Small intestine (tissue), 7 donors: ENCODE data around the gene HAVCR2. TPM values are rescaled to one million over a fixed set of nuclear protein-coding genes. Genes with fewer than 3 reads are reported as not detected.
"Not testable (repeated sequence)": the region's sequence is repeated elsewhere in the genome, so short reads cannot be mapped to it uniquely, and the experiment has no call there.

Experiments used
- DNase-seq, 2 donors: peaks; one replicate each; pipeline versions ENCODE4 v3.0.0 to v3.0.0-alpha.2; 2013
- FAIRE-seq: peaks from 2 replicates; lab custom pipeline; 2012; peaks lifted over from hg19 to GRCh38; lab: Jason Lieb, UNC
- H3K27ac ChIP-seq, 3 donors: one replicate each; pipeline ENCODE4 v1.5.1; 2013; ENCODE audit warnings: low read length in 2 of 3, mild to moderate bottlenecking in 2 of 3, control low read depth in 1 of 3, inconsistent platforms in 1 of 3, low read depth in 1 of 3, moderate library complexity in 1 of 3
- H3K27me3 ChIP-seq, 3 donors: one replicate each; pipeline ENCODE4 v1.6.1; 2013; ENCODE audit warnings: low read length in 3 of 3, inconsistent platforms in 1 of 3; ENCODE audit not compliant: control insufficient read depth in 3 of 3, insufficient read depth in 3 of 3
- H3K36me3 ChIP-seq, 3 donors: one replicate each; pipeline ENCODE4 v1.6.1; 2013; ENCODE audit warnings: low read length in 3 of 3, inconsistent platforms in 1 of 3, low read depth in 1 of 3, mild to moderate bottlenecking in 1 of 3, moderate library complexity in 1 of 3; ENCODE audit not compliant: control insufficient read depth in 3 of 3, insufficient read depth in 2 of 3
- H3K4me1 ChIP-seq, 3 donors: one replicate each; pipeline ENCODE4 v1.6.1; 2013; ENCODE audit warnings: low read length in 2 of 3, inconsistent platforms in 1 of 3, low read depth in 1 of 3, mild to moderate bottlenecking in 1 of 3, moderate library complexity in 1 of 3; ENCODE audit not compliant: control insufficient read depth in 3 of 3, insufficient read depth in 2 of 3
- H3K4me3 ChIP-seq, 3 donors: one replicate each; pipeline ENCODE4 v1.5.1; 2013; ENCODE audit warnings: low read length in 3 of 3, control low read depth in 1 of 3, inconsistent platforms in 1 of 3, low read depth in 1 of 3, mild to moderate bottlenecking in 1 of 3, moderate library complexity in 1 of 3
- H3K9me3 ChIP-seq, 2 donors: one replicate each; pipeline ENCODE4 v1.6.1; 2013; ENCODE audit warnings: low read depth in 1 of 2, low read length in 1 of 2; ENCODE audit not compliant: control insufficient read depth in 2 of 2, insufficient read depth in 1 of 2
- WGBS, 3 donors: extraction: QIAGEN DNeasy Blood & Tissue Kit; methylation state at CpG; one replicate each; pipeline ENCODE4 v1.1.7; 2013; 5-methylcytosine and 5-hydroxymethylcytosine counted together
- polyA plus RNA-seq, 4 donors: library from polyadenylated mRNA; stranded (reverse) in 3 of 4; unstranded in 1 of 4; fragments of 200-250 nt in 3 of 4; fragments of 120-200 nt in 1 of 4; gene quantifications; one replicate each; pipeline versions ENCODE4 v1.2.1 to v1.2.3, GENCODE V29; 2013
- donor health status: healthy with polysubstance abuse.
- donor health status: control.
- donor health status: control.
- donor health status: Bipolar disorder and iron deficiency.
- donor health status: healthy.

HAVCR2 gene
- polyA plus RNA-seq, 4 donors: 0.45 to 3.0 (median 2.0) TPM

- H3K27ac ChIP-seq: no peak overlapping the region
- H3K36me3 ChIP-seq: no peaks in the 10 kb centered on the region
- H3K9me3 ChIP-seq: no peaks in the 10 kb centered on the region
- H3K27me3 ChIP-seq: no peaks in the 10 kb centered on the region
- no peak for DNase-seq
- no peak overlapping the region for H3K4me3 ChIP-seq
- FAIRE-seq: no peak
- 77 to 98% (median 90%) methylated on average over 3 of the region's 3 CpGs for WGBS, 3 donors
- peaks cover 0 to 18% (median 0%) of the 10 kb centered on the region in 3 donors for H3K4me1 ChIP-seq
Measured at GRCh38 chr5:157059891-157060290, 49.0 kb downstream of the HAVCR2 start.

GRCh38 chr5:157059093-157059539 lies 49.7 kb downstream of the HAVCR2 start, which contains the start of gene HAVCR1:
HAVCR1 (minus strand) TSS chr5:157059116; CDS start chr5:157057943, 1,173 bp downstream.
- 35 to 68% (median 65%) methylated on average over 9 of the region's 9 CpGs for WGBS, 3 donors
- DNase-seq: peak; percentile 1 to 76
- no peak for FAIRE-seq

DNA sequence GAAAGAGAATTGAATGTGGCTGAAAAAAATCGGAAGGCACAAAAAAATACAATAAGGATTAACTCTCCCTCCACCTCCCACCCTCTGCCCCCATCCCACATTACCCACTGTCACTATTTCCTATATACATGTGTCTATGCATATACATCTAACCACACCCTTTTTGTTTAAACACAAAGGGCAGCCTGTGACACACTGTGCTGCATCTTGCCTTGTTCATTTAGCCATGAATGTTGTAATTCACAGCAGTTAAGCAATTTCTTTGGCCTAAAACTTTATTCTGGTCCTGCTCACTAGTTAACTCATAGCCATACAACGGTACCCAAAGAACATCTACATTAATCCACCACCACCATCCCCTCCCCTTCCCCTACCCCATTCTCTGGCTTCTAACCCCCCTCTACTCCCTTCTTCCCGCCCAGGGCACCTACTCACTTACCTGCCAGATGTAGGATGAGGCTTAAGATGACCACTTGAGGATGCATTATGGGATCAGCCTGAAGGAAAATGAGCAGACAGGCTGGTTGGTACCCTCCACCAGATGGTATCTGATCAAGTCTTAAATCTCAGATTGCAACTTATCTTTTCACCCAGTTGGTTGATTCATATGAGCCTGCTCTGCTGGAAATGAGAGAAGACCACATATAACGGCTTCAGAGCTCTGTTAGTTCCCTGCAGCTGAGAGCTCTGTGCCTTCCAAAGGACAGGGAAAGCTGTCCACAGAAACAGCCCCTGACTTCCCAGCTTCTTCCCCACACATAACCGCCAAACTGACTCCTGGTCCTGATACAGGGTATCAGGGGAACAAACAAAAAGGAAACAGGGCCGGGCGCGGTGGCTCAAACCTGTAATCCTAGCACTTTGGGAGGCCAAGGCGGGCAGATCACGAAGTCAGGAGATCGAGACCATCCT lies 51.1 kb downstream of the HAVCR2 start:
- no peak for DNase-seq
- Histone ChIP-seq H3K4me1 (peaks cover 0 to 6% (median 0%) of the 10 kb centered on the region in 3 donors), H3K27ac (no peak overlapping the region), H3K27me3 (no peaks in the 10 kb centered on the region), H3K36me3 (no peaks in the 10 kb centered on the region), H3K4me3 (no peak overlapping the region), H3K9me3 (no peaks in the 10 kb centered on the region)
- FAIRE-seq: no peak
- WGBS, 3 donors: 88 to 89% (median 89%) methylated on average over 11 of the region's 11 CpGs

More at GRCh38 chr5:157059093-157059539, 49.7 kb downstream of the HAVCR2 start, which contains the start of gene HAVCR1:
- Histone ChIP-seq H3K27ac (peak within 1 kb of the TSS in 1 of 3 donors; percentile 24), H3K4me3 (no peak within 1 kb of the TSS), H3K4me1 (peaks cover 0 to 15% (median 0%) of the 10 kb centered on the region in 3 donors), H3K36me3 (no peaks in the 10 kb centered on the region), H3K9me3 (no peaks in the 10 kb centered on the region), H3K27me3 (no peaks in the 10 kb centered on the region)

DNA sequence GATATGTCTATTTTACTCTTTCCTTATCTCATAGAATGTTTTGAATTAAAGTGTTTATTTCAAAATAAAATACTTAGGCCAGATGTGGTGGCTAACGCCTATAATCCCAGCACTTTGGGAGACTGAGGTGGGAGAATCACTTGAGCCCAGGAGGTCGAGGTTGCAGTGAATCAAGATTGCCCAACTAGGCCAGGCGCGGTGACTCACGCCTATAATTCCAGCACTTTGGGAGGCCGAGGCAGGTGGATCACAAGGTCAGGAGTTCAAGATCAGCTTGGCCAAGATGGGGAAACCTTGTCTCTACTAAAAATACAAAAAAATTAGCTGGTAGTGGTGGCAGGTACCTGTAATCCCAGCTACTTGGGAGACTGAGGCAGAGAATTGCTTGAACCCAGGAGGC lies 52.0 kb downstream of the HAVCR2 start:
- not testable (repeated sequence) for H3K27me3 ChIP-seq, H3K9me3 ChIP-seq, DNase-seq, H3K4me1 ChIP-seq, FAIRE-seq, H3K4me3 ChIP-seq, H3K27ac ChIP-seq, H3K36me3 ChIP-seq
- 64 to 84% (median 72%) methylated on average over 6 of the region's 6 CpGs for WGBS, 3 donors

DNA sequence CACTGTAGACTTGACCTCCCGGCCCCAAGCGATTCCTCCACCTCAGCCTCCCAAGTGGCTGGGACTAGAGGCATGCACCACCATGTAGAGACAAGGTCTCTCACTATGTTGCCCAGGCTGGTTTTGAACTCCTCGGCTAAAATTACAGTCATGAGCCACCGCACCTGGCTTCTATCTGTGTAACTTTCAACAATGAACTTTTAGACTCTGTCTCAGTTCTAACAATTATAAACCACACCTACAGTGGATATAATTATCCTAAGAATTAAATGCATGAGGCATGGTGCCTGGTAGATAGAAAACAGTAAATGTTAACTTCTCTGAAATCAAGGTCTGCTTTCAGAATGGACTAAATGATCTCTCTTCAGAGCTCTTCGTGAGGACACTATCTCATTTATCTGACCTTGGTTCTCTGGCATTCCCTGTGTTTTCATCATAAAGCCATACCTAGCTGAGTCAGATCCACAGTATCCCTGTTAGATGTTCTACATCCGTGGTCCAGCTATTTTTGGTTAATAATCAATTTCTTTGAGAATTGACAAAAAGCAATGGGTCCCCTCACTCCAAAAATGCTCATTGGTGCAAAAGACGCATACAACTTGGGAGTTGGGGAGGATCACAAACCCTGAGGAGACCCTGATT lies 57.1 kb downstream of the HAVCR2 start:
- DNase-seq (peak in 1 of 2 donors; percentile 18), FAIRE-seq (no peak)
- Histone ChIP-seq H3K9me3 (no peaks in the 10 kb centered on the region), H3K36me3 (no peaks in the 10 kb centered on the region), H3K4me1 (peaks cover 0 to 4% (median 0%) of the 10 kb centered on the region in 3 donors), H3K4me3 (no peak overlapping the region), H3K27me3 (no peaks in the 10 kb centered on the region), H3K27ac (no peak overlapping the region)
- WGBS, 3 donors: 49 to 61% (median 58%) methylated on average over 7 of the region's 7 CpGs

DNA sequence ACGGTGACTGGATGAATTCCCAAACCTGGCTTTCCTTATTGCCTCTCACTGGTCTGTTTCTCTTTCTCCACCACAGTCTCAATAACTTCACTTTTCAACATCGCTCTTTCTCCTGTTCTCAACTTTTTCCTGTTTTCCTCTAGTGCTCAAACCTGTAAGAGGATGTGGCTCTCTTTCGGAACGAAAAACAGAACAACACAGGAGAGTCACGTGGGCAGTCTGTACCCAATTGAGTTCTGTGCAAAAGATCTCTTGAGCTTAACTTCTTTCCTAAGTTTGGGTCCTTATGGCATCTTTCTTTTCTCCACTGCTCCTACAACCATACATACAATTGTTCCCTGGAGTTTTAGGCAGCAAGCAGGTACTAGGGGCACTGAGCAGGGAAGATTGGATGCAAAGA lies 58.8 kb downstream of the HAVCR2 start:
- DNase-seq (peak in 1 of 2 donors; percentile 1), FAIRE-seq (no peak)
- Histone ChIP-seq H3K27ac (no peak overlapping the region), H3K36me3 (no peaks in the 10 kb centered on the region), H3K9me3 (peaks cover 0 to 2% of the 10 kb centered on the region in 2 donors), H3K4me3 (no peak overlapping the region), H3K4me1 (peaks cover 0 to 16% (median 0%) of the 10 kb centered on the region in 3 donors), H3K27me3 (no peaks in the 10 kb centered on the region)
- WGBS, 3 donors: 69 to 77% (median 70%) methylated on average over 5 of the region's 5 CpGs

DNA sequence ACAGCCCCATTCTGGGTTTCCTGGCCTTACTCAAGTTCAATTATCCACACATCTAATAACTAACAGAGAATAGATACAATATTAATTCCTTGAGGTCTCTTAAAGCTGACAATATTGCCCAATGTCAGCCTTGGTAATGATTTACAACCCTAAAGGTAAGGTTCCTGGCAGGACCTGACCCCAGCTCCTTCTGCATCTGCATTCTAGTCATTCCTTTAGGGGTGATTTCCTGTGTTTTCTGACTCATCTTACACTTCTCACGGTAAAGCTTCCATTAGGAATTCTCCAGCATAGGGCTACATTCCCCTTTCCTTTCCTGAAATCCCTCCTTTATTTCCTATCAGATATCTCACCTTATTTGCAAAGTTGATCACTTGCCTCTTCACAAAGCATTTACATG lies 59.2 kb downstream of the HAVCR2 start:
- no peaks in the 10 kb centered on the region for H3K36me3 ChIP-seq
- no peak overlapping the region for H3K27ac ChIP-seq
- FAIRE-seq (no peak), DNase-seq (no peak)
- peaks cover 0 to 16% (median 0%) of the 10 kb centered on the region in 3 donors for H3K4me1 ChIP-seq
- peaks cover 0 to 2% of the 10 kb centered on the region in 2 donors for H3K9me3 ChIP-seq
- 25 to 69% (median 59%) methylated on average over 1 of the region's 1 CpG for WGBS, 3 donors
- H3K4me3 ChIP-seq: no peak overlapping the region
- H3K27me3 ChIP-seq: no peaks in the 10 kb centered on the region

DNA sequence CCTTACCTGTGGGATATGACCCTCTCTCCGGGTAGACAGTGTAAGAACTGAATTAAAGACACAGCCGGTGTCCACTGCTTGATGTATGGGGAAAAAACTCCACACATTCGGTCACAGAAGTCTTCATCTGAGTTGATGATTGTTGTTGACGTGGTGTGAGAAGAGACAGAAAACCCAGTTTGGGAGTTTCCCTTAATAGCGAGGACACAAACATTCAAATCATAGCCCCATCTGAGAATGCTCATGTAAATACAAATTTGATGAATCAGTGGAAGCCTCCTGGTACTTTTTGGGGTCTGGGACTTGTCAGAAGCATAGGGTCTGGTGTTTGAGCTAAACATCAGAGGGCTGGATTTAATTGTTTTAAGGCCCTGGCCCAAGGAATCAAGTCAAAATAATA lies 60.9 kb downstream of the HAVCR2 start:
- Histone ChIP-seq H3K36me3 (no peaks in the 10 kb centered on the region), H3K4me1 (peaks cover 0 to 16% (median 0%) of the 10 kb centered on the region in 3 donors), H3K27ac (no peak overlapping the region), H3K4me3 (no peak overlapping the region), H3K9me3 (peaks cover 0 to 2% of the 10 kb centered on the region in 2 donors), H3K27me3 (no peaks in the 10 kb centered on the region)
- FAIRE-seq: no peak
- DNase-seq: no peak
- 83 to 90% (median 85%) methylated on average over 5 of the region's 5 CpGs for WGBS, 3 donors
